Colonic mucosa (tissue), 4 donors: Measurements from ENCODE around the gene MKS1. TPM values are rescaled to one million over a fixed set of nuclear protein-coding genes. Genes with fewer than 3 reads are reported as not detected.
A peak's percentile ranks its signal among the peaks of the same experiment; 100 is the strongest.

Experiments
- DNase-seq: peaks from one replicate; pipeline ENCODE4 v3.0.0-alpha.2; 2020
- H3K27ac ChIP-seq: fragments of 200-600 bp; one replicate; pipeline ENCODE4 v1.8.0; 2021
- H3K27me3 ChIP-seq: fragments of 200-600 bp; one replicate; pipeline ENCODE4 v1.8.0; 2021
- H3K36me3 ChIP-seq: fragments of 200-600 bp; one replicate; pipeline ENCODE4 v1.8.0; 2021
- H3K4me1 ChIP-seq: fragments of 200-600 bp; one replicate; pipeline ENCODE4 v1.8.0; 2021; ENCODE audit warnings: mild to moderate bottlenecking
- H3K4me3 ChIP-seq: fragments of 200-600 bp; one replicate; pipeline ENCODE4 v1.8.0; 2021
- H3K9ac ChIP-seq, 2 donors: one replicate each; pipeline ENCODE4 v1.7.0; 2013; ENCODE audit warnings: control low read depth in 2 of 2, low read depth in 2 of 2, low read length in 2 of 2
- H3K9me3 ChIP-seq: fragments of 200-600 bp; one replicate; pipeline ENCODE4 v1.8.0; 2021
- CTCF ChIP-seq: fragments of 200-600 bp; IDR thresholded peaks from one replicate; pipeline ENCODE4 v1.8.0; 2022; ENCODE audit warnings: antibody characterized with exemption, mild to moderate bottlenecking
- intact Hi-C: fragments of 100-400 bp; cut with DNase I; formaldehyde crosslinking; loops from one replicate; pipeline ENCODE4 v1.14.1; 2022
- total RNA-seq, 2 donors: library from RNA; stranded (reverse); fragmentation: NEBNext Ultra II Directional in 1 of 2; extraction: Animal tissue kit (Norgen Biotek cat#: 25700) in 1 of 2; gene quantifications; one replicate each; pipeline ENCODE4 v1.2.1, GENCODE V29; 2021
- donor health status: healthy.
- donor health status: DM: no; HTN: no; CAD: no.
- donor health status: DM: no; HTN: no; CAD: no.

The MKS1 gene
- total RNA-seq, 2 donors from 2014 or later = 13.8 to 18.4 TPM

DNA sequence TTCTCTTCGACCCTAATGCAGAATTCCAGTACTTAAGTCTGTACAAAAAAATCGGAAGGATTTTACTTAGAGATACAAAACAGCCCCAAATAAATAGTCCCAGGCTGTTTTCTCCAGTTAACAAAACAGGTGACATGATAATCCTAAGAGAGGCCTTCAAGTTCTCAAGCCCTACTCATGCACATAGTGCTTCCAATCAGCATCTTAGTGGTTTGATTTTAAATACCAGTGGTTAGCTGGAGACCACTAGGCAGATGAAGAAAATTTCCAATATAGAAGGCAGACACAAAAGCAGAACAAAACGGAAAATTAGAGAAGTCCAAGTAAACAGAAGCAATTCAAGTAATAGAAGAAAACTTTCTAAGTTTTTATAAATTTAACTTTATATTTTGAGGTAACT, 57.5 kb downstream of the MKS1 start:
- no peak overlapping the region for H3K9ac ChIP-seq
- intact Hi-C loops = no loop called here
- H3K27me3 ChIP-seq = peaks cover 25% of the 10 kb centered on the region
- DNase-seq = no peak
- no peaks in the 10 kb centered on the region for H3K4me1 ChIP-seq
- no peaks in the 10 kb centered on the region for H3K36me3 ChIP-seq
- no peak for TF ChIP-seq CTCF
- H3K27ac ChIP-seq = no peak overlapping the region
- H3K4me3 ChIP-seq = no peak overlapping the region
- H3K9me3 ChIP-seq = no peaks in the 10 kb centered on the region

DNA sequence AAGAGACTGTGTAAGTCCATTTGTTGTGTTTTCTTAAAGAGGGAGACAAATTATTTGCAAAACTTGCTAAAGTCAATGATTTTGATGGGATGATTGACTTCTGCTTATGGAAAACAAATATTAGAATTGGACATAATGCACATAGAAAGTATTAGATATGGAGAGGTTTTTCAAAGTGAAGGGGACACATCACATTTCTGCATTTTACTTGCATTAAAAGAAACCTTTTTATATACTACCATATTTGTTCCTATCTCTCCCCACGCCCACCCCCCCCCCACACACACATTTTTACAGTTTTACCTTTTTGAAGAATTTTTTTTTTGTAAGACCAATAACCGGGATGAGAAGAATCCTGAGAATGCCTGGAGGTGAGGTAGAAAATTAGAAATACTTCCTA, 60.9 kb downstream of the MKS1 start:
- no peaks in the 10 kb centered on the region for H3K4me1 ChIP-seq
- DNase-seq = no peak
- H3K27me3 ChIP-seq = peaks cover 28% of the 10 kb centered on the region
- no peak overlapping the region for H3K27ac ChIP-seq
- H3K36me3 ChIP-seq = no peaks in the 10 kb centered on the region
- H3K4me3 ChIP-seq = no peak overlapping the region
- H3K9ac ChIP-seq = no peak overlapping the region
- H3K9me3 ChIP-seq = no peaks in the 10 kb centered on the region
- intact Hi-C loops = no loop called here
- no peak for TF ChIP-seq CTCF

DNA sequence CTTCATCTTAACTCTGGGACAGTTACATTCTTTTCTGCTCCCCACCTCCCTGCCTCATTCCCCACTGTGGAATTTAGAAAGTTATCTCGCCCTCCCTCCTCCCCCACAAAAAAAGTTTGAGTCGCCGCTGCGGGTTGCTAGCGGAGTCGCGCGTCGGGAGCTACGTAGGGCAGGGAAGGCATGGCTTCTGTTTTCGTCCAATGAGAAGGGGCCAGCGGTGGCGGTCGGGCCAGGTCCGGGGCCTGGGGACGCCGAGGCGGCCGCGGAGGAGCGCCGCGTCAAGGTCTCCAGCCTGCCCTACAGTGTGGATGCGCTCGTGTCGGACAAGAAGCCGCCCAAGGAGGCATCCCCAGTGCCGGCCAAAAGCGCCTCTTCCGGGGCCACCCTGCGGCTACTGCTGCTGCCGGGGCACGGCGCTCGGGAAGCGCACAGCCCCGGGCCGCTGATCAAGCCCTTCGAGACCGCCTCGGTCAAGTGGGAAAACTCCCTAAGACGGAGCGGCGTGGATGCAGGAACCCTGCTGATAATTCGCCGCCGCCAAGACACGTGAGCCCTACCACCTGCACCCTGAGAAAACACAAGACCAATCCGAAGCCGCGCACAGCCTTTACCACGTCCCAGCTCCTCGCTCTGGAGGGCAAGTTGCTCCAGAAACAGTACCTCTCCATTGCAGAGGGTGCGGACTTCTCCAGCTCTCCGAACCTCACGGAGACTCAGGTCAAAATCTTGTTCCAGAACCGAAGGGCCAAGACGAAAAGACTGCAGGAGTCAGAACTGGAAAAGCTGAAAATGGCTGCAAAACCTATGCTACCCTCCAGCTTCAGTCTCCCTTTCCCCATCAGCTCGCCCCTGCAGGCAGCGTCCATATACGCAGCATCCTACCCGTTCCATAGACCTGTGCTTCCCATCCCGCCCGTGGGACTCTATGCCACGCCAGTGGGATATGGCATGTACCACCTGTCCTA, 61.9 kb downstream of the MKS1 start:
- H3K27ac ChIP-seq = no peak overlapping the region
- peak overlapping the region; percentile 29 for H3K4me3 ChIP-seq
- no peak overlapping the region for H3K9ac ChIP-seq
- no peak for TF ChIP-seq CTCF
- H3K4me1 ChIP-seq = no peaks in the 10 kb centered on the region
- DNase-seq = peak; percentile 17
- no peaks in the 10 kb centered on the region for H3K9me3 ChIP-seq
- H3K36me3 ChIP-seq = no peaks in the 10 kb centered on the region
- intact Hi-C loops = no loop called here
- peaks cover 28% of the 10 kb centered on the region for H3K27me3 ChIP-seq

Other genes with a start within 250 kb of the MKS1 start
- gene VEZF1, start 231.0 kb downstream of the MKS1 start, total RNA-seq = 10 to 100 TPM; 35.7 to 52.8 TPM
- gene SRSF1, start 212.0 kb downstream of the MKS1 start, total RNA-seq = 100 to 1,000 TPM; 173 to 315 TPM
- 10 to 100 TPM; 34.3 to 41.2 TPM for gene DYNLL2, start 135.8 kb downstream of the MKS1 start, total RNA-seq
- not detected for gene OR4D1, start 70.9 kb downstream of the MKS1 start, total RNA-seq
- gene OR4D2, start 52.3 kb downstream of the MKS1 start, total RNA-seq = not detected
- not detected for gene EPX, start 26.5 kb downstream of the MKS1 start, total RNA-seq
- not detected for gene LPO, start 19.3 kb upstream of the MKS1 start, total RNA-seq
- not detected for gene MPO, start 61.7 kb upstream of the MKS1 start, total RNA-seq
- gene TSPOAP1, start 109.5 kb upstream of the MKS1 start, total RNA-seq = 1 to 10 TPM; 3.7 to 5.4 TPM
- 10 to 100 TPM; 68.7 to 75.3 TPM for gene SUPT4H1, start 132.9 kb upstream of the MKS1 start, total RNA-seq
- 10 to 100 TPM; 38.5 to 51.2 TPM for gene RNF43, start 198.3 kb upstream of the MKS1 start, total RNA-seq